GM12878 (cell line): ENCODE results near the gene NPDC1. TPM values are rescaled to one million over a fixed set of nuclear protein-coding genes. Genes with fewer than 3 reads are reported as not detected.
A peak's percentile ranks its signal among the peaks of the same experiment; 100 is the strongest.

Experiments
- ATAC-seq: fragments of 200-7000 bp; cut with Tn5 transposase; 3 replicates; pipeline ENCODE4 v1.9.1; 2020; ENCODE audit warnings: mild to moderate bottlenecking, moderate library complexity
- BruUV-seq: library from RNA; stranded (reverse); fragments of 400-500 nt; replicated peaks from 2 replicates; lab custom pipeline; 2021; lab: Mats Ljungman, UMichigan
- CTCF ChIA-PET: fragments of 300-600 bp; sonication (Branson Sonifier 250); formaldehyde crosslinking; extraction: SDS; loops from one replicate; lab custom pipeline; 2021; ENCODE audit warnings: inconsistent platforms; lab: Yijun Ruan, JAX
- POLR2A ChIA-PET: fragments of 350-600 bp; formaldehyde crosslinking; extraction: SDS; loops from one replicate; lab custom pipeline; 2021; ENCODE audit warnings: inconsistent platforms; lab: Charles Lee
- RAD21 ChIA-PET: fragments of 300-600 bp; sonication (Branson Sonifier 250); formaldehyde crosslinking; loops from one replicate; lab custom pipeline; 2023; ENCODE audit warnings: antibody characterized with exemption; ENCODE audit not compliant: unreplicated experiment; lab: Charles Lee
- SMC1A ChIA-PET: fragments of 300-600 bp; sonication (Branson Sonifier 250); formaldehyde crosslinking; loops from one replicate; lab custom pipeline; 2023; ENCODE audit not compliant: unreplicated experiment, uncharacterized antibody; lab: Charles Lee
- DNase-seq: peaks from one replicate; pipeline ENCODE4 v3.0.0-alpha.2; 2011; ENCODE audit warnings: low read depth, low spot score
- FAIRE-seq: peaks from 3 replicates; lab custom pipeline; 2011; peaks lifted over from hg19 to GRCh38; lab: Jason Lieb, UNC
- H2AFZ ChIP-seq: 2 replicates; pipeline ENCODE4 v1.6.0; 2011; ENCODE audit warnings: low read depth, low read length, control low read depth; ENCODE audit not compliant: control insufficient read depth
- H3K27ac ChIP-seq: 2 replicates; pipeline ENCODE4 v1.5.1; 2011; ENCODE audit warnings: control low read depth; ENCODE audit not compliant: control insufficient read depth, insufficient read depth
- H3K27me3 ChIP-seq, 2 experiments: replicated peaks in 1 of 2; 2 replicates each; pipeline versions ENCODE4 v1.6.0 to v1.6.1; 2011; ENCODE audit warnings: low read length in 1 of 2; ENCODE audit not compliant: control insufficient read depth in 2 of 2, insufficient read depth in 2 of 2
- H3K36me3 ChIP-seq, 2 experiments: 2 replicates each; pipeline ENCODE4 v1.5.1; 2011; ENCODE audit warnings: low read length in 1 of 2; ENCODE audit not compliant: control insufficient read depth in 2 of 2, insufficient read depth in 2 of 2
- H3K4me1 ChIP-seq: 2 replicates; pipeline ENCODE4 v1.6.1; 2011; ENCODE audit warnings: mild to moderate bottlenecking, low read length, moderate library complexity, mixed read lengths; ENCODE audit not compliant: control insufficient read depth, insufficient read depth
- H3K4me2 ChIP-seq: 2 replicates; pipeline ENCODE4 v1.6.0; 2011; ENCODE audit warnings: control low read depth; ENCODE audit not compliant: control insufficient read depth, insufficient read depth
- H3K4me3 ChIP-seq: fragments of 200-600 bp; sonication (generic); 2 replicates; pipeline ENCODE4 v1.5.1; 2016
- H3K79me2 ChIP-seq: 2 replicates; pipeline ENCODE4 v1.6.0; 2011; ENCODE audit warnings: low read length; ENCODE audit not compliant: control insufficient read depth, insufficient read depth
- H3K9ac ChIP-seq: 2 replicates; pipeline ENCODE4 v1.8.0; 2011; ENCODE audit warnings: low read length, control low read depth, mixed read lengths; ENCODE audit not compliant: control insufficient read depth, insufficient read depth
- H3K9me3 ChIP-seq: replicated peaks from 3 replicates; pipeline ENCODE4 v1.5.1; 2011; ENCODE audit warnings: mild to moderate bottlenecking, low read length; ENCODE audit not compliant: control insufficient read depth, insufficient read depth
- H4K20me1 ChIP-seq: 2 replicates; pipeline ENCODE4 v1.6.0; 2011; ENCODE audit not compliant: control insufficient read depth, insufficient read depth
- BHLHE40 ChIP-seq, 2 experiments: fragments of 450-650 bp in 1 of 2; IDR thresholded peaks; 2 replicates each; pipeline ENCODE4 v1.6.1; 2011 to 2017; ENCODE audit warnings: low read depth in 2 of 2, borderline replicate concordance in 1 of 2, improper control_type of control experiment in 1 of 2, low read length in 1 of 2, mild to moderate bottlenecking in 1 of 2
- BMI1 ChIP-seq: fragments of 450-650 bp; IDR thresholded peaks from 2 replicates; pipeline ENCODE4 v1.6.1; 2016; ENCODE audit warnings: mild to moderate bottlenecking, moderate library complexity, borderline replicate concordance
- CHD2 ChIP-seq: IDR thresholded peaks from 2 replicates; pipeline ENCODE4 v1.6.1; 2011; ENCODE audit warnings: low read depth, low read length, improper control_type of control experiment, borderline replicate concordance
- CREB1 ChIP-seq: IDR thresholded peaks from 2 replicates; pipeline ENCODE4 v1.6.1; 2012; ENCODE audit warnings: low read depth, mild to moderate bottlenecking, inconsistent platforms
- GATAD2B ChIP-seq: fragments of 450-650 bp; conservative IDR thresholded peaks from 2 replicates; pipeline ENCODE4 v1.6.1; 2017; ENCODE audit warnings: low read depth, mild to moderate bottlenecking, moderate library complexity
- HCFC1 ChIP-seq: fragments of 150-350 bp; IDR thresholded peaks from 2 replicates; pipeline ENCODE4 v1.6.1; 2014; ENCODE audit warnings: low read length
- HDGF ChIP-seq: fragments of 450-650 bp; IDR thresholded peaks from 2 replicates; pipeline ENCODE4 v1.6.1; 2016; ENCODE audit warnings: antibody characterized with exemption
- IKZF1 ChIP-seq: fragments of 450-650 bp; conservative IDR thresholded peaks from 2 replicates; pipeline ENCODE4 v1.6.1; 2017; ENCODE audit warnings: antibody characterized with exemption, mild to moderate bottlenecking
- IRF4 ChIP-seq: IDR thresholded peaks from 2 replicates; pipeline ENCODE4 v1.6.1; 2011; ENCODE audit warnings: low read depth, low read length
- MEF2A ChIP-seq: IDR thresholded peaks from 2 replicates; pipeline ENCODE4 v1.6.1; 2011; ENCODE audit warnings: low read depth, mild to moderate bottlenecking, low read length, moderate library complexity; ENCODE audit not compliant: insufficient read depth
- MYC ChIP-seq: IDR thresholded peaks from 2 replicates; pipeline ENCODE4 v1.6.1; 2011; ENCODE audit warnings: mild to moderate bottlenecking, low read length, moderate library complexity, inconsistent platforms; ENCODE audit not compliant: insufficient read depth, insufficient replicate concordance, insufficient read length, severe bottlenecking
- NBN ChIP-seq: fragments of 450-650 bp; IDR thresholded peaks from 2 replicates; pipeline ENCODE4 v1.6.1; 2016
- NR2F1 ChIP-seq: fragments of 450-650 bp; conservative IDR thresholded peaks from 2 replicates; pipeline ENCODE4 v1.6.1; 2017; ENCODE audit warnings: mild to moderate bottlenecking
- PAX5 ChIP-seq: IDR thresholded peaks from 2 replicates; pipeline ENCODE4 v1.6.1; 2011; ENCODE audit warnings: low read depth, low read length, borderline replicate concordance
- PAX8 ChIP-seq: fragments of 450-650 bp; IDR thresholded peaks from 2 replicates; pipeline ENCODE4 v1.6.1; 2017; ENCODE audit warnings: mild to moderate bottlenecking, moderate library complexity
- PML ChIP-seq: IDR thresholded peaks from 2 replicates; pipeline ENCODE4 v1.6.1; 2012; ENCODE audit warnings: low read length, inconsistent platforms
- SIX5 ChIP-seq: IDR thresholded peaks from 2 replicates; pipeline ENCODE4 v1.6.1; 2011; ENCODE audit warnings: mild to moderate bottlenecking, low read depth, low read length, moderate library complexity; ENCODE audit not compliant: severe bottlenecking
- SMC3 ChIP-seq: IDR thresholded peaks from 2 replicates; pipeline ENCODE4 v1.6.1; 2011; ENCODE audit warnings: low read length, improper control_type of control experiment, borderline replicate concordance
- SRF ChIP-seq, 2 experiments: IDR thresholded peaks; 2 replicates each; pipeline ENCODE4 v1.6.1; 2011; ENCODE audit warnings: low read depth in 2 of 2, low read length in 2 of 2, mild to moderate bottlenecking in 1 of 2, moderate library complexity in 1 of 2
- TAF1 ChIP-seq: IDR thresholded peaks from 2 replicates; pipeline ENCODE4 v1.6.1; 2011; ENCODE audit warnings: mild to moderate bottlenecking, low read depth, low read length, borderline replicate concordance
- TARDBP ChIP-seq: IDR thresholded peaks from 2 replicates; pipeline ENCODE4 v1.6.1; 2016; ENCODE audit warnings: borderline replicate concordance
- WGBS: methylation state at CpG from one replicate; pipeline ENCODE4 v1.1.6; 2016; ENCODE audit warnings: low lambda C conversion rate; ENCODE audit not compliant: insufficient replicate concordance, insufficient coverage; ENCODE audit errors: missing lambda C conversion rate; 5-methylcytosine and 5-hydroxymethylcytosine counted together
- in situ Hi-C: fragments of 300-500 bp; cut with MboI; formaldehyde crosslinking; loops from 9 replicates; pipeline ENCODE4 v1.14.3; 2018; ENCODE audit warnings: mixed read lengths
- intact Hi-C: fragments of 100-400 bp; cut with micrococcal nuclease; formaldehyde crosslinking; loops from one replicate; pipeline ENCODE4 v1.14.2; 2022; ENCODE audit not compliant: unreplicated experiment
- polyA plus RNA-seq, 11 experiments: library from polyadenylated mRNA; depleted of rRNA in 4 of 11; unstranded in 6 of 11; stranded (reverse) in 5 of 11; fragments of >200 nt; fragmentation: Nextera tagmentation in 4 of 11; fragmentation: Illumina TruSeq in 1 of 11; extraction: Ambion mirVana in 4 of 11; extraction: Trizol in 1 of 11; gene quantifications; 1 replicate in 1 of 11; 2 replicates in 10 of 11; pipeline versions ENCODE4 v1.2.1 to v1.2.3, GENCODE V29; 2011 to 2016; ENCODE audit warnings: inconsistent platforms in 2 of 11, missing spikeins in 2 of 11, low read depth in 1 of 11
- total RNA-seq, 4 experiments: library from RNA; depleted of rRNA in 3 of 4; stranded (reverse); fragments of >200 nt in 3 of 4; fragmentation: Illumina TruSeq in 1 of 4; extraction: Trizol in 1 of 4; gene quantifications; 2 replicates each; pipeline versions ENCODE4 v1.2.1 to v1.2.3, GENCODE V29; 2013 to 2021
- TF ChIP-seq, protein P1 (sequence below): IDR thresholded peaks from 2 replicates; pipeline ENCODE4 v1.6.1; 2011; ENCODE audit warnings: low read depth, low read length, improper control_type of control experiment, borderline replicate concordance
- TF ChIP-seq, protein P2 (sequence below), 3 experiments: IDR thresholded peaks in 2 of 3; conservative IDR thresholded peaks in 1 of 3; 2 replicates each; pipeline ENCODE4 v1.5.1; 2011; ENCODE audit warnings: low read depth in 3 of 3, low read length in 3 of 3, mild to moderate bottlenecking in 3 of 3, control low read depth in 2 of 3, moderate library complexity in 2 of 3, inconsistent platforms in 1 of 3, mixed read lengths in 1 of 3; ENCODE audit not compliant: control insufficient read depth in 2 of 3, insufficient read depth in 1 of 3; ENCODE audit errors: extremely low read depth in 1 of 3

Gene NPDC1
- total and polyA plus RNA-seq, 10 of the 15 experiments (the other 5 are each of a cell fraction or from before 2014, with no cell fraction given): 0.04 to 1.7 (median 0.77) TPM; not detected in 2

DNA sequence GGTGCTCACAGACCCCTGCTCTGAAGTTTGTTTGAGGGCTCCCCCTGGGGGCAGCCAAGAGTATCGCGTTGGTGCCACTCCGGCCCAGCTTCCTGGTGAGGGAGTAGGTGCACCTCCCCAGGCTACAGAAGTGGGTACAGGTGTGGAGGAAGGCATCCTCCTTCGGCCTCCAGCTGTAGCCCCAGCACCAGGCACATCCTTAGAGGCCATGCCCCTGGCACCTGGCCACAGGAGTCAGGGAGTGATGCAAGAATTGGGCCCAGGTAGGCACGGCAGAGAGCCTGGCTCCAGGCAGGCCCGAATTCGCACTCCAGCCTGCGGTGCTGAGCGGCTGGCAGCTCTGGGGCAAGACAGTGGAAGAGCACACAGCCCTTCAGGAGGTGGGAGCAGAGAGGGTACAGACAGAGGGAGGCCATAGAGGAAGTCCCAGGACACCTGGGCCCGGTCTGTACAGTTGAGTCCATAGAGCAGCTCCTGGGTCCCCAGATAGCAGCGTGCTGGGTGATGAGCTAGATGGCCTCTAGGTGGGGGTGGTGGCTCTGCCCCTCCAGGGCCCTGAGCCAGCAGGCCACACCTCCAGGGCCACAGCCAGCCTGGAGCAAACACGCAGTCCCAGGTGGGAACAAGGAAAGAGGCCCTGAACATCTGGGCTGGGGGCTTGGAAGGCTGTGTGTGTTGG lies 22.0 kb upstream of the NPDC1 start:
- SMC1A ChIA-PET: interaction anchor here (0.6 to 7.2 kb wide), 11 partner anchors 8 to 169 kb away, joined by 3 to 30 read pairs (median 6); partner anchors contain the start of genes MAN1B1 and NPDC1
- 0 out of 2 replicates have a peak, but pooled peaks have one; percentile 27 for TF ChIP-seq IKZF1
- TF ChIP-seq BHLHE40 (IDR thresholded peaks at IDR 0.05; ENCODE audit: borderline replicate concordance in 1 of 2, low read depth in 2 of 2, low read length in 1 of 2): peak in 1 of 2 experiments; percentile 18; a peak in 1 of 4 replicates
- no peak for TF ChIP-seq CREB1
- TF ChIP-seq PML: no peak
- TF ChIP-seq HCFC1: no peak
- TF ChIP-seq SRF (IDR thresholded peaks at IDR 0.05; ENCODE audit: low read depth in 2 of 2, low read length in 2 of 2): no peak
- TF ChIP-seq BMI1: no peak
- no peak for TF ChIP-seq MYC
- no peak for TF ChIP-seq SIX5
- TF ChIP-seq, protein P1, sequence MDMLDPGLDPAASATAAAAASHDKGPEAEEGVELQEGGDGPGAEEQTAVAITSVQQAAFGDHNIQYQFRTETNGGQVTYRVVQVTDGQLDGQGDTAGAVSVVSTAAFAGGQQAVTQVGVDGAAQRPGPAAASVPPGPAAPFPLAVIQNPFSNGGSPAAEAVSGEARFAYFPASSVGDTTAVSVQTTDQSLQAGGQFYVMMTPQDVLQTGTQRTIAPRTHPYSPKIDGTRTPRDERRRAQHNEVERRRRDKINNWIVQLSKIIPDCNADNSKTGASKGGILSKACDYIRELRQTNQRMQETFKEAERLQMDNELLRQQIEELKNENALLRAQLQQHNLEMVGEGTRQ: no peak
- no peak for TF ChIP-seq CHD2
- TF ChIP-seq NBN: peak; percentile 71
- TF ChIP-seq IRF4: 0 out of 2 replicates have a peak, but pooled peaks have one; percentile 25
- TF ChIP-seq TAF1: no peak
- TF ChIP-seq HDGF: peak; percentile 96
- TF ChIP-seq SMC3: peak; percentile 58; the same call in 1 of the 2 replicates
- no peak for TF ChIP-seq PAX5
- no peak for TF ChIP-seq NR2F1
- TF ChIP-seq, protein P2, sequence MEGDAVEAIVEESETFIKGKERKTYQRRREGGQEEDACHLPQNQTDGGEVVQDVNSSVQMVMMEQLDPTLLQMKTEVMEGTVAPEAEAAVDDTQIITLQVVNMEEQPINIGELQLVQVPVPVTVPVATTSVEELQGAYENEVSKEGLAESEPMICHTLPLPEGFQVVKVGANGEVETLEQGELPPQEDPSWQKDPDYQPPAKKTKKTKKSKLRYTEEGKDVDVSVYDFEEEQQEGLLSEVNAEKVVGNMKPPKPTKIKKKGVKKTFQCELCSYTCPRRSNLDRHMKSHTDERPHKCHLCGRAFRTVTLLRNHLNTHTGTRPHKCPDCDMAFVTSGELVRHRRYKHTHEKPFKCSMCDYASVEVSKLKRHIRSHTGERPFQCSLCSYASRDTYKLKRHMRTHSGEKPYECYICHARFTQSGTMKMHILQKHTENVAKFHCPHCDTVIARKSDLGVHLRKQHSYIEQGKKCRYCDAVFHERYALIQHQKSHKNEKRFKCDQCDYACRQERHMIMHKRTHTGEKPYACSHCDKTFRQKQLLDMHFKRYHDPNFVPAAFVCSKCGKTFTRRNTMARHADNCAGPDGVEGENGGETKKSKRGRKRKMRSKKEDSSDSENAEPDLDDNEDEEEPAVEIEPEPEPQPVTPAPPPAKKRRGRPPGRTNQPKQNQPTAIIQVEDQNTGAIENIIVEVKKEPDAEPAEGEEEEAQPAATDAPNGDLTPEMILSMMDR (IDR thresholded peaks at IDR 0.05 in 2 of 3, conservative IDR thresholded peaks at IDR 0.05 in 1 of 3; ENCODE audit: control insufficient read depth in 2 of 3, extremely low read depth in 1 of 3, insufficient read depth in 1 of 3, low read depth in 3 of 3, low read length in 3 of 3): peak; percentile 85 to 89 (median 89)
- TF ChIP-seq PAX8: no peak
- TF ChIP-seq GATAD2B: peak; percentile 52
- TF ChIP-seq TARDBP: no peak
- no peak for TF ChIP-seq MEF2A

More for the DNA sequence above, 22.0 kb upstream of the NPDC1 start:
- 29% methylated on average over 12 of the region's 12 CpGs for WGBS
- ChIA-PET CTCF (interaction anchor here (0.6 to 7.9 kb wide), 38 partner anchors 9 to 326 kb away, joined by 3 to 81 read pairs (median 4); partner anchors contain the start of genes AJM1, FBXW5, FUT7 and MAN1B1), RAD21 (interaction anchor here (0.6 to 2.9 kb wide), 20 partner anchors 9 to 168 kb away, joined by 3 to 25 read pairs (median 8); partner anchors contain the start of genes CLIC3, CYSRT1, MAN1B1 and NPDC1), POLR2A (interaction anchor here (0.8 to 3.5 kb wide), 10 partner anchors 9 to 155 kb away, joined by 3 to 16 read pairs (median 6); partner anchors contain the start of genes MAN1B1 and UAP1L1)
- no peak overlapping the region for H3K9ac ChIP-seq
- H3K4me1 ChIP-seq: peaks cover 25% of the 10 kb centered on the region
- 0 out of 2 replicates have a peak overlapping the region, but pooled peaks have one; percentile 15 for H3K4me3 ChIP-seq
- ATAC-seq: peak; percentile 80
- H3K4me2 ChIP-seq: peak overlapping the region; percentile 90
- H3K27me3 ChIP-seq: no peaks in the 10 kb centered on the region
- H3K9me3 ChIP-seq: no peaks in the 10 kb centered on the region
- no peaks in the 10 kb centered on the region for H4K20me1 ChIP-seq
- H2AFZ ChIP-seq: no peak overlapping the region
- peak; percentile 79 for FAIRE-seq
- no peaks in the 10 kb centered on the region; a peak in 2 of 4 replicates for H3K36me3 ChIP-seq
- H3K79me2 ChIP-seq: peaks cover 7% of the 10 kb centered on the region
- H3K27ac ChIP-seq: no peak overlapping the region
- DNase-seq: no peak
- intact Hi-C loops (loop anchor here (5.0 kb wide), 1 partner anchor 49 kb away; no protein-coding TSS in a partner anchor), in situ Hi-C loops (no loop called here)
- TSS peak; percentile 46 for BruUV-seq
